Right ventricle myocardium superior (tissue), 1 donor: ENCODE data around the gene ST6GAL2. TPM values are rescaled to one million over a fixed set of nuclear protein-coding genes. Genes with fewer than 3 reads are reported as not detected.

Experiments
- ATAC-seq: fragments of 200-7000 bp; cut with Tn5 transposase; one replicate; pipeline ENCODE4 v1.9.1; 2020; ENCODE audit warnings: mild to moderate bottlenecking; ENCODE audit not compliant: poor library complexity
- DNase-seq: peaks from one replicate; pipeline ENCODE4 v3.0.0-alpha.2; 2020
- intact Hi-C: fragments of 100-400 bp; cut with DNase I; formaldehyde crosslinking; loops from one replicate; pipeline ENCODE4 v1.11.2; 2022
- long read RNA-seq: library from polyadenylated mRNA; unstranded; transcript quantifications from one replicate; pipeline ENCODE4 v2.0.0, GENCODE V29; 2021
- total RNA-seq: library from RNA; stranded (reverse); fragmentation: NEBNext Ultra II Directional; extraction: Animal tissue kit (Norgen Biotek cat#: 25700); gene quantifications from one replicate; pipeline ENCODE4 v1.2.1, GENCODE V29; 2021
- donor health status: DM: no; HTN: yes; CAD: no; lungs with severe emphysema.

ST6GAL2 gene
- total RNA-seq = not detected
- long read RNA-seq = 0 reads

- intact Hi-C loops = no loop called here
- ATAC-seq (peak; percentile 63), DNase-seq (peak; percentile 42)
Measured at GRCh38 chr2:106885971-106886915, at the start of gene ST6GAL2. Gene ST6GAL2, minus strand, starts transcription at chr2:106886167. Its CDS starts 42,190 bp downstream, at chr2:106843977.

GRCh38 chr2:106932644-106933043 is 46.7 kb upstream of the ST6GAL2 start:
- ATAC-seq = no peak
- no peak for DNase-seq
- intact Hi-C loops = no loop called here

- DNase-seq = no peak
- intact Hi-C loops = no loop called here
- ATAC-seq = no peak
Measured at GRCh38 chr2:106931717-106932335, 45.9 kb upstream of the ST6GAL2 start.

GRCh38 chr2:106921451-106921850 is 35.5 kb upstream of the ST6GAL2 start:
- intact Hi-C loops = no loop called here
- ATAC-seq (no peak), DNase-seq (no peak)

GRCh38 chr2:106919012-106919411 is 33.0 kb upstream of the ST6GAL2 start:
- DNase-seq = no peak
- no peak for ATAC-seq
- intact Hi-C loops = no loop called here

GRCh38 chr2:106904242-106904641 is 18.3 kb upstream of the ST6GAL2 start:
- intact Hi-C loops = no loop called here
- ATAC-seq (no peak), DNase-seq (no peak)

- no peak for DNase-seq
- intact Hi-C loops = no loop called here
- ATAC-seq = no peak
Measured at GRCh38 chr2:106899786-106900530, 14.0 kb upstream of the ST6GAL2 start.

GRCh38 chr2:106894545-106894944 is 8.6 kb upstream of the ST6GAL2 start:
- DNase-seq (no peak), ATAC-seq (no peak)
- intact Hi-C loops = no loop called here

GRCh38 chr2:106892048-106892447 is 6.1 kb upstream of the ST6GAL2 start:
- ATAC-seq = no peak
- intact Hi-C loops = no loop called here
- no peak for DNase-seq

GRCh38 chr2:106890606-106891005 is 4.6 kb upstream of the ST6GAL2 start:
- no peak for DNase-seq
- intact Hi-C loops = no loop called here
- no peak for ATAC-seq

- intact Hi-C loops = no loop called here
- DNase-seq (peak; percentile 47), ATAC-seq (peak; percentile 45)
Measured at GRCh38 chr2:106886916-106887758, 1.2 kb upstream of the ST6GAL2 start.

- intact Hi-C loops = no loop called here
- DNase-seq (no peak), ATAC-seq (no peak)
Measured at GRCh38 chr2:106885329-106885728, 638 bp downstream of the ST6GAL2 start.

GRCh38 chr2:106882673-106883072 is 3.3 kb downstream of the ST6GAL2 start:
- intact Hi-C loops = no loop called here
- DNase-seq (no peak), ATAC-seq (no peak)

GRCh38 chr2:106878206-106878605 is 7.8 kb downstream of the ST6GAL2 start:
- ATAC-seq (no peak), DNase-seq (no peak)
- intact Hi-C loops = no loop called here

GRCh38 chr2:106876699-106877098 is 9.3 kb downstream of the ST6GAL2 start:
- ATAC-seq (no peak), DNase-seq (no peak)
- intact Hi-C loops = no loop called here

- DNase-seq (no peak), ATAC-seq (no peak)
- intact Hi-C loops = no loop called here
Measured at GRCh38 chr2:106869512-106870275, 16.3 kb downstream of the ST6GAL2 start.

- ATAC-seq (no peak), DNase-seq (no peak)
- intact Hi-C loops = no loop called here
Measured at GRCh38 chr2:106868275-106868674, 17.7 kb downstream of the ST6GAL2 start.
